GM12878 (cell line): ENCODE measurements around the gene ZNF69. TPM values are rescaled to one million over a fixed set of nuclear protein-coding genes. Genes with fewer than 3 reads are reported as not detected.

Experiments used
- ATAC-seq: fragments of 200-7000 bp; cut with Tn5 transposase; 3 replicates; pipeline ENCODE4 v1.9.1; 2020; ENCODE audit warnings: mild to moderate bottlenecking, moderate library complexity
- BruUV-seq: library from RNA; stranded (reverse); fragments of 400-500 nt; replicated peaks from 2 replicates; lab custom pipeline; 2021; lab: Mats Ljungman, UMichigan
- CTCF ChIA-PET: fragments of 300-600 bp; sonication (Branson Sonifier 250); formaldehyde crosslinking; extraction: SDS; loops from one replicate; lab custom pipeline; 2021; ENCODE audit warnings: inconsistent platforms; lab: Yijun Ruan, JAX
- POLR2A ChIA-PET: fragments of 350-600 bp; formaldehyde crosslinking; extraction: SDS; loops from one replicate; lab custom pipeline; 2021; ENCODE audit warnings: inconsistent platforms; lab: Charles Lee
- RAD21 ChIA-PET: fragments of 300-600 bp; sonication (Branson Sonifier 250); formaldehyde crosslinking; loops from one replicate; lab custom pipeline; 2023; ENCODE audit warnings: antibody characterized with exemption; ENCODE audit not compliant: unreplicated experiment; lab: Charles Lee
- SMC1A ChIA-PET: fragments of 300-600 bp; sonication (Branson Sonifier 250); formaldehyde crosslinking; loops from one replicate; lab custom pipeline; 2023; ENCODE audit not compliant: unreplicated experiment, uncharacterized antibody; lab: Charles Lee
- DNase-seq: peaks from one replicate; pipeline ENCODE4 v3.0.0-alpha.2; 2011; ENCODE audit warnings: low read depth, low spot score
- FAIRE-seq: peaks from 3 replicates; lab custom pipeline; 2011; peaks lifted over from hg19 to GRCh38; lab: Jason Lieb, UNC
- H2AFZ ChIP-seq: 2 replicates; pipeline ENCODE4 v1.6.0; 2011; ENCODE audit warnings: low read depth, low read length, control low read depth; ENCODE audit not compliant: control insufficient read depth
- H3K27ac ChIP-seq: 2 replicates; pipeline ENCODE4 v1.5.1; 2011; ENCODE audit warnings: control low read depth; ENCODE audit not compliant: control insufficient read depth, insufficient read depth
- H3K27me3 ChIP-seq, 2 experiments: replicated peaks in 1 of 2; 2 replicates each; pipeline versions ENCODE4 v1.6.0 to v1.6.1; 2011; ENCODE audit warnings: low read length in 1 of 2; ENCODE audit not compliant: control insufficient read depth in 2 of 2, insufficient read depth in 2 of 2
- H3K36me3 ChIP-seq, 2 experiments: 2 replicates each; pipeline ENCODE4 v1.5.1; 2011; ENCODE audit warnings: low read length in 1 of 2; ENCODE audit not compliant: control insufficient read depth in 2 of 2, insufficient read depth in 2 of 2
- H3K4me1 ChIP-seq: 2 replicates; pipeline ENCODE4 v1.6.1; 2011; ENCODE audit warnings: mild to moderate bottlenecking, low read length, moderate library complexity, mixed read lengths; ENCODE audit not compliant: control insufficient read depth, insufficient read depth
- H3K4me2 ChIP-seq: 2 replicates; pipeline ENCODE4 v1.6.0; 2011; ENCODE audit warnings: control low read depth; ENCODE audit not compliant: control insufficient read depth, insufficient read depth
- H3K4me3 ChIP-seq: fragments of 200-600 bp; sonication (generic); 2 replicates; pipeline ENCODE4 v1.5.1; 2016
- H3K79me2 ChIP-seq: 2 replicates; pipeline ENCODE4 v1.6.0; 2011; ENCODE audit warnings: low read length; ENCODE audit not compliant: control insufficient read depth, insufficient read depth
- H3K9ac ChIP-seq: 2 replicates; pipeline ENCODE4 v1.8.0; 2011; ENCODE audit warnings: low read length, control low read depth, mixed read lengths; ENCODE audit not compliant: control insufficient read depth, insufficient read depth
- H3K9me3 ChIP-seq: replicated peaks from 3 replicates; pipeline ENCODE4 v1.5.1; 2011; ENCODE audit warnings: mild to moderate bottlenecking, low read length; ENCODE audit not compliant: control insufficient read depth, insufficient read depth
- H4K20me1 ChIP-seq: 2 replicates; pipeline ENCODE4 v1.6.0; 2011; ENCODE audit not compliant: control insufficient read depth, insufficient read depth
- ATF2 ChIP-seq: IDR thresholded peaks from 2 replicates; pipeline ENCODE4 v1.6.1; 2012; ENCODE audit warnings: low read length, inconsistent platforms
- ATF3 ChIP-seq: IDR thresholded peaks from 2 replicates; pipeline ENCODE4 v1.6.1; 2011; ENCODE audit warnings: low read depth, mild to moderate bottlenecking, low read length, moderate library complexity, borderline replicate concordance; ENCODE audit errors: extremely low read depth
- BACH1 ChIP-seq: fragments of 450-650 bp; IDR thresholded peaks from 2 replicates; pipeline ENCODE4 v1.6.1; 2017; ENCODE audit warnings: mild to moderate bottlenecking, borderline replicate concordance
- ETV6 ChIP-seq, 2 experiments: fragments of 450-650 bp in 1 of 2; IDR thresholded peaks in 1 of 2; conservative IDR thresholded peaks in 1 of 2; 2 replicates each; pipeline ENCODE4 v1.6.1; 2014; ENCODE audit warnings: antibody characterized with exemption in 1 of 2, borderline replicate concordance in 1 of 2, low read depth in 1 of 2, mild to moderate bottlenecking in 1 of 2, moderate library complexity in 1 of 2
- EZH2 ChIP-seq: IDR thresholded peaks from 2 replicates; pipeline ENCODE4 v1.6.1; 2012; ENCODE audit warnings: low read depth, mild to moderate bottlenecking, control low read depth, inconsistent platforms, low read length, borderline replicate concordance; ENCODE audit not compliant: control insufficient read depth
- HDGF ChIP-seq: fragments of 450-650 bp; IDR thresholded peaks from 2 replicates; pipeline ENCODE4 v1.6.1; 2016; ENCODE audit warnings: antibody characterized with exemption
- IRF3 ChIP-seq: fragments of 450-650 bp; IDR thresholded peaks from 2 replicates; pipeline ENCODE4 v1.6.1; 2014; ENCODE audit warnings: mild to moderate bottlenecking
- MXI1 ChIP-seq: fragments of 150-350 bp; IDR thresholded peaks from 2 replicates; pipeline ENCODE4 v1.6.1; 2011; ENCODE audit warnings: low read depth, mild to moderate bottlenecking, inconsistent platforms, low read length, improper control_type of control experiment
- NFXL1 ChIP-seq: fragments of 450-650 bp; IDR thresholded peaks from 2 replicates; pipeline ENCODE4 v1.6.1; 2017; ENCODE audit warnings: antibody characterized with exemption, mild to moderate bottlenecking, borderline replicate concordance
- NFYA ChIP-seq: IDR thresholded peaks from 2 replicates; pipeline ENCODE4 v1.6.1; 2011; ENCODE audit warnings: low read depth, mild to moderate bottlenecking, low read length, improper control_type of control experiment, borderline replicate concordance
- SIN3A ChIP-seq: IDR thresholded peaks from 2 replicates; pipeline ENCODE4 v1.6.1; 2012; ENCODE audit warnings: low read depth, low read length, improper control_type of control experiment
- SPI1 ChIP-seq: IDR thresholded peaks from 2 replicates; pipeline ENCODE4 v1.6.1; 2011; ENCODE audit warnings: low read depth, mild to moderate bottlenecking, low read length, moderate library complexity, borderline replicate concordance; ENCODE audit not compliant: insufficient read depth
- TCF3 ChIP-seq: IDR thresholded peaks from 2 replicates; pipeline ENCODE4 v1.6.1; 2012; ENCODE audit warnings: low read depth, mild to moderate bottlenecking, low read length, borderline replicate concordance; ENCODE audit not compliant: insufficient read depth
- WRNIP1 ChIP-seq: IDR thresholded peaks from 2 replicates; pipeline ENCODE4 v1.6.1; 2011; ENCODE audit warnings: low read depth, low read length, improper control_type of control experiment, borderline replicate concordance
- ZNF217 ChIP-seq: fragments of 450-650 bp; IDR thresholded peaks from 2 replicates; pipeline ENCODE4 v1.6.1; 2017; ENCODE audit warnings: antibody characterized with exemption, mild to moderate bottlenecking
- WGBS: methylation state at CpG from one replicate; pipeline ENCODE4 v1.1.6; 2016; ENCODE audit warnings: low lambda C conversion rate; ENCODE audit not compliant: insufficient replicate concordance, insufficient coverage; ENCODE audit errors: missing lambda C conversion rate; 5-methylcytosine and 5-hydroxymethylcytosine counted together
- in situ Hi-C: fragments of 300-500 bp; cut with MboI; formaldehyde crosslinking; loops from 9 replicates; pipeline ENCODE4 v1.14.3; 2018; ENCODE audit warnings: mixed read lengths
- intact Hi-C: fragments of 100-400 bp; cut with micrococcal nuclease; formaldehyde crosslinking; loops from one replicate; pipeline ENCODE4 v1.14.2; 2022; ENCODE audit not compliant: unreplicated experiment
- polyA plus RNA-seq, 11 experiments: library from polyadenylated mRNA; depleted of rRNA in 4 of 11; unstranded in 6 of 11; stranded (reverse) in 5 of 11; fragments of >200 nt; fragmentation: Nextera tagmentation in 4 of 11; fragmentation: Illumina TruSeq in 1 of 11; extraction: Ambion mirVana in 4 of 11; extraction: Trizol in 1 of 11; gene quantifications; 1 replicate in 1 of 11; 2 replicates in 10 of 11; pipeline versions ENCODE4 v1.2.1 to v1.2.3, GENCODE V29; 2011 to 2016; ENCODE audit warnings: inconsistent platforms in 2 of 11, missing spikeins in 2 of 11, low read depth in 1 of 11
- total RNA-seq, 4 experiments: library from RNA; depleted of rRNA in 3 of 4; stranded (reverse); fragments of >200 nt in 3 of 4; fragmentation: Illumina TruSeq in 1 of 4; extraction: Trizol in 1 of 4; gene quantifications; 2 replicates each; pipeline versions ENCODE4 v1.2.1 to v1.2.3, GENCODE V29; 2013 to 2021

Gene ZNF69
- total and polyA plus RNA-seq, 10 of the 15 experiments (the other 5 are each of a cell fraction or from before 2014, with no cell fraction given), result 0.15 to 0.63 (median 0.49) TPM

- Histone ChIP-seq H2AFZ (no peak overlapping the region), H3K4me1 (no peaks in the 10 kb centered on the region), H3K79me2 (no peaks in the 10 kb centered on the region), H4K20me1 (no peaks in the 10 kb centered on the region), H3K4me2 (no peak overlapping the region), H3K4me3 (no peak overlapping the region), H3K9me3 (peaks cover 81% of the 10 kb centered on the region), H3K9ac (no peak overlapping the region), H3K27me3 (no peaks in the 10 kb centered on the region), H3K36me3 (peaks cover 10 to 34% of the 10 kb centered on the region in 2 experiments), H3K27ac (no peak overlapping the region)
- ChIA-PET CTCF (no interaction called here), POLR2A (no interaction called here), SMC1A (no interaction called here), RAD21 (no interaction called here)
- TSS peak; percentile 34 for BruUV-seq
- 77% methylated on average over 3 of the region's 3 CpGs for WGBS
- FAIRE-seq (no peak), DNase-seq (no peak), ATAC-seq (no peak)
- intact Hi-C loops (no loop called here), in situ Hi-C loops (no loop called here)
- TF ChIP-seq ATF3 (no peak), MXI1 (no peak), SIN3A (no peak), IRF3 (no peak), ETV6 (conservative IDR thresholded peaks at IDR 0.05 in 1 of 2, IDR thresholded peaks at IDR 0.05 in 1 of 2; ENCODE audit: borderline replicate concordance in 1 of 2, low read depth in 1 of 2) (no peak), WRNIP1 (no peak), HDGF (no peak), ZNF217 (no peak), NFYA (no peak), BACH1 (no peak), TCF3 (no peak), NFXL1 (no peak), ATF2 (no peak), SPI1 (no peak), EZH2 (no peak)
Observed at GRCh38 chr19:11948646-11949045, 61.1 kb downstream of the ZNF69 start.
